Measurements from ENCODE around the gene JKAMP.
A peak's percentile ranks its signal among the peaks of the same experiment; 100 is the strongest.

The JKAMP gene

GRCh38 chr14:59450716-59451115 is 33.6 kb upstream of the JKAMP start:
- DNase-seq (ENCODE audit: low read depth): no peak
- no peak overlapping the region for H3K4me3 ChIP-seq (ENCODE audit: low read depth, low read length)
- TF ChIP-seq POLR2A (IDR thresholded peaks at IDR 0.05; ENCODE audit: extremely low read depth, insufficient read length): no peak
- TF ChIP-seq MAX (IDR thresholded peaks at IDR 0.05; ENCODE audit: low read depth, low read length): no peak
- no peak for TF ChIP-seq CTCF (IDR thresholded peaks at IDR 0.05; ENCODE audit: low read depth, low read length)
- TF ChIP-seq MYC (IDR thresholded peaks at IDR 0.05; ENCODE audit: low read depth, low read length): no peak

GRCh38 chr14:59451849-59452248 is 32.5 kb upstream of the JKAMP start:
- no peak overlapping the region for H3K4me3 ChIP-seq (ENCODE audit: low read depth, low read length)
- DNase-seq (ENCODE audit: low read depth): no peak
- TF ChIP-seq MYC (IDR thresholded peaks at IDR 0.05; ENCODE audit: low read depth, low read length) (no peak), POLR2A (IDR thresholded peaks at IDR 0.05; ENCODE audit: extremely low read depth, insufficient read length) (no peak), CTCF (IDR thresholded peaks at IDR 0.05; ENCODE audit: low read depth, low read length) (no peak), MAX (IDR thresholded peaks at IDR 0.05; ENCODE audit: low read depth, low read length) (no peak)

GRCh38 chr14:59454139-59454538 is 30.2 kb upstream of the JKAMP start:
- DNase-seq (ENCODE audit: low read depth): peak; percentile 23
- TF ChIP-seq POLR2A (IDR thresholded peaks at IDR 0.05; ENCODE audit: extremely low read depth, insufficient read length) (no peak), MAX (IDR thresholded peaks at IDR 0.05; ENCODE audit: low read depth, low read length) (no peak)
- no peak overlapping the region for H3K4me3 ChIP-seq (ENCODE audit: low read depth, low read length)

- H3K4me3 ChIP-seq (ENCODE audit: low read depth, low read length): no peak overlapping the region
- TF ChIP-seq CTCF (IDR thresholded peaks at IDR 0.05; ENCODE audit: low read depth, low read length): no peak
- TF ChIP-seq POLR2A (IDR thresholded peaks at IDR 0.05; ENCODE audit: extremely low read depth, insufficient read length): no peak
- TF ChIP-seq MYC (IDR thresholded peaks at IDR 0.05; ENCODE audit: low read depth, low read length): no peak
- TF ChIP-seq MAX (IDR thresholded peaks at IDR 0.05; ENCODE audit: low read depth, low read length): no peak
- DNase-seq (ENCODE audit: low read depth): no peak
Observed at GRCh38 chr14:59455411-59455810, 28.9 kb upstream of the JKAMP start.

- no peak overlapping the region for H3K4me3 ChIP-seq (ENCODE audit: low read depth, low read length)
- no peak for DNase-seq (ENCODE audit: low read depth)
- TF ChIP-seq MAX (IDR thresholded peaks at IDR 0.05; ENCODE audit: low read depth, low read length): no peak
- no peak for TF ChIP-seq MYC (IDR thresholded peaks at IDR 0.05; ENCODE audit: low read depth, low read length)
- TF ChIP-seq CTCF (IDR thresholded peaks at IDR 0.05; ENCODE audit: low read depth, low read length): no peak
- TF ChIP-seq POLR2A (IDR thresholded peaks at IDR 0.05; ENCODE audit: extremely low read depth, insufficient read length): no peak
Observed at GRCh38 chr14:59458486-59458885, 25.8 kb upstream of the JKAMP start.

GRCh38 chr14:59460378-59460777 is 23.9 kb upstream of the JKAMP start:
- H3K4me3 ChIP-seq (ENCODE audit: low read depth, low read length): no peak overlapping the region
- TF ChIP-seq MYC (IDR thresholded peaks at IDR 0.05; ENCODE audit: low read depth, low read length) (no peak), MAX (IDR thresholded peaks at IDR 0.05; ENCODE audit: low read depth, low read length) (no peak), POLR2A (IDR thresholded peaks at IDR 0.05; ENCODE audit: extremely low read depth, insufficient read length) (no peak), CTCF (IDR thresholded peaks at IDR 0.05; ENCODE audit: low read depth, low read length) (no peak)
- no peak for DNase-seq (ENCODE audit: low read depth)
